Forelimb muscle (tissue), 1 donor: ENCODE results near the gene MME. TPM values are rescaled to one million over a fixed set of nuclear protein-coding genes. Genes with fewer than 3 reads are reported as not detected.

Source experiments
- DNase-seq: peaks from one replicate; pipeline ENCODE4 v3.0.0-alpha.2; 2013; ENCODE audit warnings: low read depth
- polyA plus RNA-seq: library from polyadenylated mRNA; unstranded; fragments of 120-200 nt; gene quantifications from one replicate; pipeline ENCODE4 v1.2.1, GENCODE V29; 2013; ENCODE audit not compliant: insufficient read length

The MME gene
- polyA plus RNA-seq, 1 donor: 7.7 TPM

- DNase-seq: no peak
These were observed 153.1 kb downstream of the MME start for GRCh38 chr3:155233213-155233612.

Other genes with a start within 250 kb of the MME start
- 49.3 TPM for gene STRIT1, start 213.4 kb downstream of the MME start, polyA plus RNA-seq